ENCODE measurements around the gene NR2F1. TPM values are rescaled to one million over a fixed set of nuclear protein-coding genes. Genes with fewer than 3 reads are reported as not detected.

The NR2F1 gene
- total RNA-seq, 1 donor from 2014 or later: 83.2 TPM

- no peak overlapping the region for H3K27ac ChIP-seq
- ATAC-seq (no peak), DNase-seq (no peak)
- TF ChIP-seq CTCF (IDR thresholded peaks at IDR 0.05): no peak
- H3K36me3 ChIP-seq: no peaks in the 10 kb centered on the region
- no peaks in the 10 kb centered on the region for H3K9me3 ChIP-seq
- intact Hi-C loops (cut with DNase I): loop anchor here (10.0 kb wide), 1 partner anchor 185 kb away; no protein-coding TSS in a partner anchor
- no peaks in the 10 kb centered on the region for H3K4me1 ChIP-seq
- no peak overlapping the region for H3K4me3 ChIP-seq
- H3K27me3 ChIP-seq: peaks cover 91% of the 10 kb centered on the region
Measured at GRCh38 chr5:93609762-93610161, 26.7 kb downstream of the NR2F1 start.

DNA sequence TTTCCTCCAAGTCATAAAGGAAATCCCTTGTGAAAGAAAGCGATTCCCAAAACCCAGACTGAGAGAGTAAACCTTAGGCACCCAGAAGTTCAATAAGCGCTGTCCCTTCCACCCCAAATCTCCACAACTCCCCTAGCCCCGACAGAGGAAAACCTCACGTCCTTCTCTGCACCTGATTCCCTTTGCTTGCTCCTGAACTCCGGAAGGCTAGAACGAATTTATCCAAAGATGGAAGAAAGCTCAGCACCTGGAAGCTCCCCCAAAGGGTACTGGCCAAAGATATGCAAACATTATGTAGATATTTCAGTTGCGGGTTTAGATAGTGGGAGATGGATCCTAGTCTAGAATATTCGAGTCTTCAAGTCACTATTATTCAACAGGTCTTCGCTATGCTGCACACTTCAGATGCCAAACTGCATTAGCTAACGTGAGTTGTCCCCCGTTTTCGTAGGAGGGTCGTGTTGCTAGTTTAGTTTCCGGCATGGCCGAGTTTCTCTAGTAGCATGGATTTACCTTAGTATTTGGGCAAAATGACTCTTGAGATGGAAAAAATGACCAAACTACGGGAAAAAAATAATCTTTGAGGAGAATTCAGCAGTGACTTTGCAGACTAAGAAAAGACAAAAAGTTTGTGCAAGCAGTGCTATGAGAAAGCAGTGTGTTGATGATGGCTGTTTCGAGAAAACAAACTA, 27.7 kb downstream of the NR2F1 start:
- TF ChIP-seq CTCF (IDR thresholded peaks at IDR 0.05): no peak
- H3K27me3 ChIP-seq: peaks cover 94% of the 10 kb centered on the region
- ATAC-seq (no peak), DNase-seq (no peak)
- H3K36me3 ChIP-seq: no peaks in the 10 kb centered on the region
- H3K4me3 ChIP-seq: no peak overlapping the region
- intact Hi-C loops (cut with DNase I): loop anchor here (10.0 kb wide), 1 partner anchor 184 kb away; no protein-coding TSS in a partner anchor
- no peaks in the 10 kb centered on the region for H3K4me1 ChIP-seq
- H3K9me3 ChIP-seq: no peaks in the 10 kb centered on the region
- H3K27ac ChIP-seq: no peak overlapping the region

DNA sequence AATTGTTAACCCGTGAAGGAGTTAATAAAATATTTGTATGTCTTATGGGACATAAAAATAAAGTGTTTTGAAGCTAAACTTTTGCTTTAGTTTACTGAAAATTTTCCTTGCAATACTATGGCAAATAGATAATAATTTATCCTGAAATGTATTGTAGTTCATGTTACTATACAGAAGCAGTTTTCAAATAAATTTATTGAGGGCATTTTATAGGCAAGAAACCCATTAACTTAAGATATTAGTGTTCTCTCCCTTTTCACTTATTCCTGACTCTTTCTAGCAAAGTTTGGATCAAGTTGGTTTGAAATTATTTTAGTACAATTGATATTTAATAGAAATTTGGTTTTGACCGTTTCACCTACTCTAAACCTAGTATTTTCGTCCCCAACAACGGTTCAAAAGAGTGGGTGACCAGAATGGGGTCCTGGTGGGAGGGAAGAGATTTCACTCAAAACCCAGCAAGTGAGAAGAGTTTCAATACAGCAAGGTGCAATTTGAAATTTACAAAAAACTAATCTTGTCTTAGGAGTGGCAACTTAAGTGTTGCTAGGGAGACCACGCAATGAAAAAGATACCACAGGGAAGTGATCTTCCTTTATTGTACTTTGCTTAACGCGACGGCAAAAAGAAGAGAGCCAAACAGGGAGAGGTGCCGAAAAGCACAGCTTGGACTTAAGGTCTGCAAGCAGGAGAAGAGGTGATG, 28.4 kb downstream of the NR2F1 start:
- no peak overlapping the region for H3K4me3 ChIP-seq
- no peak overlapping the region for H3K27ac ChIP-seq
- no peaks in the 10 kb centered on the region for H3K36me3 ChIP-seq
- ATAC-seq: no peak
- TF ChIP-seq CTCF (IDR thresholded peaks at IDR 0.05): no peak
- peaks cover 88% of the 10 kb centered on the region for H3K27me3 ChIP-seq
- no peak for DNase-seq
- intact Hi-C loops (cut with DNase I): loop anchor here (10.0 kb wide), 1 partner anchor 183 kb away; no protein-coding TSS in a partner anchor
- no peaks in the 10 kb centered on the region for H3K4me1 ChIP-seq
- H3K9me3 ChIP-seq: no peaks in the 10 kb centered on the region

GRCh38 chr5:93611976-93612854, 29.2 kb downstream of the NR2F1 start:
- Histone ChIP-seq H3K27me3 (peaks cover 80% of the 10 kb centered on the region), H3K36me3 (no peaks in the 10 kb centered on the region), H3K27ac (no peak overlapping the region), H3K9me3 (no peaks in the 10 kb centered on the region), H3K4me3 (no peak overlapping the region), H3K4me1 (no peaks in the 10 kb centered on the region)
- DNase-seq (no peak), ATAC-seq (peak; percentile 43)
- no peak for TF ChIP-seq CTCF (IDR thresholded peaks at IDR 0.05)
- intact Hi-C loops (cut with DNase I): loop anchor here (10.0 kb wide), 1 partner anchor 183 kb away; no protein-coding TSS in a partner anchor

- H3K36me3 ChIP-seq: no peaks in the 10 kb centered on the region
- TF ChIP-seq CTCF (IDR thresholded peaks at IDR 0.05): no peak
- H3K4me3 ChIP-seq: no peak overlapping the region
- H3K4me1 ChIP-seq: no peaks in the 10 kb centered on the region
- intact Hi-C loops (cut with DNase I): loop anchor here (10.0 kb wide), 1 partner anchor 182 kb away; no protein-coding TSS in a partner anchor
- no peaks in the 10 kb centered on the region for H3K9me3 ChIP-seq
- peaks cover 74% of the 10 kb centered on the region for H3K27me3 ChIP-seq
- H3K27ac ChIP-seq: no peak overlapping the region
- ATAC-seq (no peak), DNase-seq (no peak)
Measured at GRCh38 chr5:93612855-93613243, 29.8 kb downstream of the NR2F1 start.

Measured in upper lobe of right lung (tissue), 1 donor.